ENCODE results near the gene CDHR5. TPM values are rescaled to one million over a fixed set of nuclear protein-coding genes. Genes with fewer than 3 reads are reported as not detected.

CDHR5 gene
- total and polyA plus RNA-seq, 9 donors = 0.07 to 2.3 (median 0.21) TPM; not detected in 5

GRCh38 chr11:607020-607780 is 17.6 kb downstream of the CDHR5 start:
- TF ChIP-seq CTCF (IDR thresholded peaks at IDR 0.05) = no peak
- TF ChIP-seq POLR2A (IDR thresholded peaks at IDR 0.05) = no peak
- no peak for TF ChIP-seq EP300 (IDR thresholded peaks at IDR 0.05)
- Histone ChIP-seq H3K4me3 (no peak overlapping the region), H3K27me3 (no peaks in the 10 kb centered on the region), H3K36me3 (no peaks in the 10 kb centered on the region), H3K9me3 (no peaks in the 10 kb centered on the region), H3K27ac (peak overlapping the region in 1 of 2 donors; percentile 53), H3K4me1 (ENCODE audit: insufficient read depth) (no peaks in the 10 kb centered on the region)
- DNase-seq = peak in 2 of 5 donors; percentile 39 to 48
- 77 to 84% (median 77%) methylated on average over 33 to 35 of the region's 35 CpGs for WGBS, 3 donors
- intact Hi-C loops (cut with DNase I) = no loop called here

- intact Hi-C loops (cut with DNase I) = no loop called here
- peak; percentile 80 to 93 (median 86) for DNase-seq
- Histone ChIP-seq H3K9me3 (no peaks in the 10 kb centered on the region), H3K36me3 (no peaks in the 10 kb centered on the region), H3K4me3 (no peak overlapping the region), H3K4me1 (ENCODE audit: insufficient read depth) (no peaks in the 10 kb centered on the region), H3K27me3 (no peaks in the 10 kb centered on the region), H3K27ac (peak overlapping the region; percentile 53 to 64)
- no peak for TF ChIP-seq EP300 (IDR thresholded peaks at IDR 0.05)
- TF ChIP-seq POLR2A (IDR thresholded peaks at IDR 0.05) = no peak
- TF ChIP-seq CTCF (IDR thresholded peaks at IDR 0.05) = no peak
- WGBS, 3 donors = 21 to 31% (median 26%) methylated on average over 10 to 19 of the region's 19 CpGs
These were observed 18.5 kb downstream of the CDHR5 start for GRCh38 chr11:606245-606644.

GRCh38 chr11:605286-606129 is 19.2 kb downstream of the CDHR5 start:
- 87 to 91% (median 88%) methylated on average over 33 of the region's 33 CpGs for WGBS, 3 donors
- H3K36me3 ChIP-seq = no peaks in the 10 kb centered on the region
- DNase-seq = peak in 2 of 5 donors; percentile 42 to 51

More at GRCh38 chr11:605286-606129, 19.2 kb downstream of the CDHR5 start:
- Histone ChIP-seq H3K4me1 (ENCODE audit: insufficient read depth) (no peaks in the 10 kb centered on the region), H3K9me3 (no peaks in the 10 kb centered on the region), H3K27ac (peak overlapping the region; percentile 53 to 64), H3K27me3 (no peaks in the 10 kb centered on the region), H3K4me3 (no peak overlapping the region)
- TF ChIP-seq EP300 (IDR thresholded peaks at IDR 0.05) (no peak), CTCF (IDR thresholded peaks at IDR 0.05) (no peak), POLR2A (IDR thresholded peaks at IDR 0.05) (no peak)
- intact Hi-C loops (cut with DNase I) = no loop called here

Data from ovary (tissue), 9 donors.